Smooth muscle cell (in vitro differentiated cells): ENCODE results near the gene PCID2. TPM values are rescaled to one million over a fixed set of nuclear protein-coding genes. Genes with fewer than 3 reads are reported as not detected.

Source experiments
- DNase-seq: peaks from one replicate; lab custom pipeline; 2025; ENCODE audit not compliant: unreplicated experiment; lab: John Stamatoyannopoulos, UW
- H2AFZ ChIP-seq: fragments of 200-600 bp; sonication (generic); 2 replicates; pipeline ENCODE4 v1.6.0; 2016; ENCODE audit warnings: antibody characterized with exemption, low read depth, mild to moderate bottlenecking
- H3F3A ChIP-seq: fragments of 200-600 bp; sonication (generic); 2 replicates; pipeline ENCODE4 v1.6.0; 2017; ENCODE audit warnings: antibody characterized with exemption, low read depth
- H3K27ac ChIP-seq: fragments of 200-600 bp; sonication (generic); 2 replicates; pipeline ENCODE4 v1.5.1; 2016; ENCODE audit warnings: low read depth, mild to moderate bottlenecking
- H3K27me3 ChIP-seq: fragments of 200-600 bp; sonication (generic); 2 replicates; pipeline ENCODE4 v1.6.1; 2016; ENCODE audit warnings: low read depth, mild to moderate bottlenecking
- H3K36me3 ChIP-seq: fragments of 200-600 bp; sonication (generic); 2 replicates; pipeline ENCODE4 v1.5.1; 2016; ENCODE audit warnings: low read depth
- H3K4me1 ChIP-seq: fragments of 200-600 bp; sonication (generic); 2 replicates; pipeline ENCODE4 v1.5.1; 2016; ENCODE audit warnings: low read depth
- H3K4me2 ChIP-seq: fragments of 200-600 bp; sonication (generic); 2 replicates; pipeline ENCODE4 v1.6.0; 2016; ENCODE audit warnings: mild to moderate bottlenecking
- H3K4me3 ChIP-seq: fragments of 200-600 bp; sonication (generic); 2 replicates; pipeline ENCODE4 v1.5.1; 2016; ENCODE audit warnings: mild to moderate bottlenecking
- H3K79me2 ChIP-seq: fragments of 200-600 bp; sonication (generic); 2 replicates; pipeline ENCODE4 v1.6.0; 2016; ENCODE audit warnings: low read depth, mild to moderate bottlenecking
- H3K9ac ChIP-seq: fragments of 200-600 bp; sonication (generic); 2 replicates; pipeline ENCODE4 v1.6.0; 2016; ENCODE audit warnings: low read depth
- H3K9me3 ChIP-seq: fragments of 200-600 bp; sonication (generic); replicated peaks from 2 replicates; pipeline ENCODE4 v1.5.1; 2016; ENCODE audit warnings: low read depth
- H4K20me1 ChIP-seq: fragments of 200-600 bp; sonication (generic); 2 replicates; pipeline ENCODE4 v1.6.0; 2016; ENCODE audit warnings: low read depth
- CTCF ChIP-seq: fragments of 200-600 bp; sonication (generic); IDR thresholded peaks from 2 replicates; pipeline ENCODE4 v1.5.1; 2017; ENCODE audit warnings: borderline replicate concordance, mild to moderate bottlenecking, antibody characterized with exemption; ENCODE audit not compliant: insufficient read depth, poor library complexity, severe bottlenecking
- WGBS: methylation state at CpG from one replicate; pipeline ENCODE4 v1.1.7; 2016; ENCODE audit warnings: low lambda C conversion rate; 5-methylcytosine and 5-hydroxymethylcytosine counted together
- polyA plus RNA-seq: library from polyadenylated mRNA; unstranded; fragments of >200 nt; fragmentation: Nextera tagmentation; extraction: Ambion mirVana; gene quantifications from 2 replicates; pipeline ENCODE4 v1.2.1, GENCODE V29; 2016
- total RNA-seq: library from RNA; depleted of rRNA; stranded (reverse); fragments of >200 nt; gene quantifications from 2 replicates; pipeline ENCODE4 v1.2.3, GENCODE V29; 2014

PCID2 gene
- total and polyA plus RNA-seq, 2 experiments from 2014 or later: 27.1 to 32.5 TPM

GRCh38 chr13:113143466-113144254 is 64.8 kb downstream of the PCID2 start:
- no peak overlapping the region for H3K27ac ChIP-seq
- H3K4me3 ChIP-seq: no peak overlapping the region
- no peak overlapping the region for H2AFZ ChIP-seq
- H3K79me2 ChIP-seq: no peaks in the 10 kb centered on the region
- WGBS: 92% methylated on average over 37 of the region's 39 CpGs
- no peaks in the 10 kb centered on the region for H3K36me3 ChIP-seq
- no peaks in the 10 kb centered on the region for H3F3A ChIP-seq
- no peak overlapping the region for H3K9ac ChIP-seq
- no peaks in the 10 kb centered on the region for H3K27me3 ChIP-seq
- no peaks in the 10 kb centered on the region for H4K20me1 ChIP-seq
- no peaks in the 10 kb centered on the region for H3K4me1 ChIP-seq
- DNase-seq: no peak
- no peak overlapping the region for H3K4me2 ChIP-seq
- no peaks in the 10 kb centered on the region for H3K9me3 ChIP-seq
- TF ChIP-seq CTCF: no peak

GRCh38 chr13:113142876-113143275 is 65.6 kb downstream of the PCID2 start:
- DNase-seq: no peak
- Histone ChIP-seq H3F3A (no peaks in the 10 kb centered on the region), H3K4me3 (no peak overlapping the region), H3K36me3 (no peaks in the 10 kb centered on the region), H3K9ac (no peak overlapping the region), H3K27ac (no peak overlapping the region), H3K9me3 (no peaks in the 10 kb centered on the region), H3K27me3 (no peaks in the 10 kb centered on the region), H4K20me1 (no peaks in the 10 kb centered on the region), H3K4me1 (no peaks in the 10 kb centered on the region), H2AFZ (no peak overlapping the region), H3K4me2 (no peak overlapping the region), H3K79me2 (no peaks in the 10 kb centered on the region)
- WGBS: 90% methylated on average over 7 of the region's 7 CpGs
- no peak for TF ChIP-seq CTCF

- H3K27me3 ChIP-seq: no peaks in the 10 kb centered on the region
- no peak overlapping the region for H3K9ac ChIP-seq
- no peaks in the 10 kb centered on the region for H3K4me1 ChIP-seq
- H3F3A ChIP-seq: no peaks in the 10 kb centered on the region
- 96% methylated on average over 17 of the region's 18 CpGs for WGBS
- H3K4me2 ChIP-seq: no peak overlapping the region
- no peak for DNase-seq
- H3K4me3 ChIP-seq: no peak overlapping the region
- no peak overlapping the region for H2AFZ ChIP-seq
- no peak overlapping the region for H3K27ac ChIP-seq
- no peak for TF ChIP-seq CTCF
- no peaks in the 10 kb centered on the region for H4K20me1 ChIP-seq
- H3K36me3 ChIP-seq: no peaks in the 10 kb centered on the region
- H3K79me2 ChIP-seq: no peaks in the 10 kb centered on the region
- no peaks in the 10 kb centered on the region for H3K9me3 ChIP-seq
These were observed 66.9 kb downstream of the PCID2 start for GRCh38 chr13:113141601-113141970.
